Measurements from ENCODE around the gene ZNF554.
"Not testable (repeated sequence)": the region's sequence is repeated elsewhere in the genome, so short reads cannot be mapped to it uniquely, and the experiment has no call there.

The ZNF554 gene

DNA sequence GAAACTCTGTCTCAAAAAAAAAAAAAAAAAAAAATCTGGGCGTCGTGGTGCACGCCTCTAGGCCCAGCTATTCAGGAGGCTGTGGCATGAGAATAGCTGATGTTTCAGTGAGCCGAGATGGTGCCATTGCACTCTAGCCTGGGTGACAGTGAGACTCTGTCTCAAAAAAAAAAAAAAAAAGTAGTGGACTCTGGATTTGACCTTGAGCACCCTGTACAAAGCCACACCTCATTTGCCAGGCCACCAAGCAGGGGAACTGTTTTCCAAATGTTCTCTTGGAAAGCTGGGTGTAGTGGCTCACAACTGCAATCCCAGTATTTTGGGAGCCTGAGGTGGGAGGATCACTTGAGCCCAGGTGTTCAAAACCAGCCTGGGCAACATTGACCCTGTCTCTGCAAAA lies 17.8 kb downstream of the ZNF554 start:
- DNase-seq, result no peak

DNA sequence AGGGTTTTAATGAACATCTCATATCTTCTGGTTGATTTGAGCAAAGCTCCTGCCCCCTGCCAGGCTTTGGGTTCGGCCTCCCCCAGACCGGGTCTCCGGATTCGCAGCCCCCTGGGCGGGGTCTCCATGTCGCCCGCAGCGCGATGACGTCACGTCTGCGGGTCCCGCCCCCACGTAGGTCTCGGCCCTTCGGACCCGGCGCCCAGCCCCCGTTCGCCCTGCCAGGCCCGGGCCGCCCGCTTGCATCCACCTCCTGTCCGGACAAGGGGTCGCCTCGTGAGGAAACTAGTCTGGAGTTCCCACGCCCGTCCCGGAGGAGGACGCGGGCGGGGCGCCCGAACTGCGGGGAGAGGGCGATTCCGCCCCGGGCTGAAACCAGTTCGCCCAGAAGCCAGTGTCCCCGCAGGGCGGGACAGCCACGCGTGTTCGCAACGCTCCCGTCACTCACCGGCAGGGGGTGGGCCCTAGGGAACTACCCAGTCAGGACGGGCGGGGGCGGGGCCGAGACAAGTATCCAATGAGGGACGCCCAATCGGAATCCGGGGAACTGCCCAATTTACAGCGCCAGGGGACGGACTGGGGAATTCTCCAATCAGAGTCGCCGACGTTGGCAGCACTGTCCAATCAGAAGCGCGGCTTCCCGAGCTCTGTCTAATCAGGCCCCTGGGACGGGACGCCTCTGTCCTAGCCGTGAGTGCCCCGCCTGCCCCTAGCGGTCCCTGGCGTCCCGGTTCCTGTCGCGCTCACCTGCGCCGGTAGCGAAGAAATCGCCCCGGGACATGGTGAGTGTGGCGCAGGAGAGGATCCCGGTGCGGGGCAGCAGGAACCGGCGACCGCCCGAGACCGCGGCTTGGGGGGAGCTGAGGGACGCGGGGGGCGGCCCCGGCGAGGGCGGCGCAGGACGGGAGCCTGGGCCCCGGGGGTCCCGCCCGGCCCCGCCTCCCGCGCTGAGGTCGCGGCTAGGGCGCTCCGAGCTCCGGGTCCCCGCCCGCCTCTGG lies 21.4 kb downstream of the ZNF554 start, which contains the start of gene ZNF555:
Gene ZNF555 (plus strand): TSS at position 682 of the 998 bp plus-strand sequence. CDS start 98 bp downstream, at position 780.
- peak; percentile 95 for DNase-seq

DNA sequence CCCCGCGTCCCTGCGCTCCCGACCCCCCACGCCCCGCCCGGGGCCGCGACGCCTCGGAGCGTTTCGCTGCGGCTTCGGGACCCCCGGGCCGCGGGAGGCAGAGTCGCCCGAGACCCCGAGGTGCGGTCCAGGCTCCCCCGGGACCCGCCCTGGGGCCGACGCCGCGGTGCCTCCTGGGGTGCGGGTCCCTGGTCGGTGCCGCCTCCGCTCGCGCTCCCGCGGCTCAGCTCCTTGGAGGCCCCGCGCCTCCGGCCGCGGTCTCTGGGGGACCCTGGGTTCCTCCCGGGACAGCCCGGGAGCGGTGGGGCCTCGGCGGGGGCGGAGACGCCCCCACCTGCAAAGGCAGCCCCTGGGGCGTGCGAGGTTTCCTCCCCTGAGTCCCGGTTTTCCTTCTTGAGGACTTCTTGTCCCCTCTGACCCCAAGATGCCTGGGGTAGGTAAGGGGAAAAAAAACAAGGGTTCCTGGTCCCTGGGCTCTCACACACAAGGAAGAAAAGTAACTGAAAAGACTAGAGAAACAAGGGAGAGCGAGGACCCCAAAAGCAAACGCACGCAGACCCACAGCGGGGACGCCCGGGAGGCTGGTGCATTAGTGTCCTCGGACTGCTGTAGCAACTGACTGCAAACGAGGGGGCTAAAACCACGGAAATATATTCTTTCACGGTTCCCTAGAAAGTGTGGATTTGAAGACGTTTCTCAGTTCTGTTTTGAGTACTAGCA lies 22.3 kb downstream of the ZNF554 start:
- no peak for DNase-seq

DNA sequence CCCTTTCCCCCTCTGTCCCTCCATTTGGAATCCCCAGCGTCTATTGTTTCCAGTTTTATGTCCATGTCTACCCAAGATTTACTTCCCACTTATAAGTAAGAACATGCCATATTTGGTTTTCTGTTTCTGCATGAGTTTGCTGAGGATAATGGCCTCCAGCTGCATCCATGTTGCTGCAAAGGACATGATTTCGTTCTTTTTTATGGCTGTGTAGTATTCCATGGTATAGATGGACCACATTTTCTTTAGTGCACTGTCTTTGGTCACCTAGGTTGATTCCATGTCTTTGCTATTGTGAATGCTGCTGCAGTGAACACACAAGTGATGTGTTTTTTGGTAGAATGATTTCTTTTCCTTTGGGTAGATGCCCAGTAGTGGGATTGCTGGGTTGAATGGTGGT lies 25.4 kb downstream of the ZNF554 start:
- no peak for DNase-seq

DNA sequence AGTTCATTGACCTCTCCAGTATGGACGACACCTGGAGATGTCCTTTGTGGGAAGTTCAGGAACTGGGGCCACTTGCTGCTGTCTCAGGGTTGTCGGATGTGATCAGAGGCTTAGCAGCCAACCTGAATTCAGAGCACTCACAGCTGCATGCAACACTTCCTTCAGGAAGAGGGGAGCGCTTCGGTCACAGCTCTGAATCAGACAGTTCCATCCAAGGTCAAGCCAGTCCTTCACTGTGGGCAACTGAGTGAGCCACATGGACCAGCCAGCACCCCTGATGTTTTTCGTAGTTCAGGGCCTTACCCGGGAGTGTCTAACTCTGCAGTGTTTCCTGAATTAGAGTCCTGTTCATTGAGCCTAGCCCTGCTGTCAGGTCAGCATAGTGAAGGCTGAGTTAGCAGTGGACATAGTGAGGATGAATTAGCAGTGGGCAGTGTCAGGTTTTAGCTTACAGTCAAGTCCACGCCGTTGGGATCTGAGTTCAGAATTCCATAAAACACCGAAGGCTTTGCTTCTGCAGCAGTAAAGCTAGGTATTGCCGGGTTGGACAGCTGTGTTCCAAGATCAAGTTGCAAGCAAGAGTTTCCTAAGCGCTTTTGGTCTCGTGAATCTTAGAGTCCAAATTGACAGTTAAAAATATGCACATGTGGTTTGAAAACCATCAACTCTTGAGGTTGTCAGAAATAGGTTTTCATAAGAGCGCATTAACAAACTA lies 26.7 kb downstream of the ZNF554 start:
- DNase-seq, result no peak

DNA sequence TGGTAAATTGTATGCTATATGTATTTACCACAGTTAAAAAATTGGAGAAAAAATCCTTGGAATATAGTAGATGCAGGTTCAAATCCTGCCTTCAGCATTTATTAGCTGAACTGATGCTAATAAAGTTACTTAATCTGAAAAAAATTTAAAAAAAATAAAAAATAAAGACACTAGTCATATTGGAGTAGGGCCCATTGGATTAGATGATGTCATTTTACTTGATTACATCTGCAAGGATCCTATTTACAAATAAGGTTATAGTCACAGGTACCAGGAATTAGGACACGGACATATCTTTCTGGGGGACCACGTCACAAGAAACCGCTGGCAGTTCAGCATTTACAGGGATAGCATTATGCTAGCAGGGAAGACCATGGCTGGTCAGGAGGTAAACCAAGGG lies 27.8 kb downstream of the ZNF554 start:
- no peak for DNase-seq

DNA sequence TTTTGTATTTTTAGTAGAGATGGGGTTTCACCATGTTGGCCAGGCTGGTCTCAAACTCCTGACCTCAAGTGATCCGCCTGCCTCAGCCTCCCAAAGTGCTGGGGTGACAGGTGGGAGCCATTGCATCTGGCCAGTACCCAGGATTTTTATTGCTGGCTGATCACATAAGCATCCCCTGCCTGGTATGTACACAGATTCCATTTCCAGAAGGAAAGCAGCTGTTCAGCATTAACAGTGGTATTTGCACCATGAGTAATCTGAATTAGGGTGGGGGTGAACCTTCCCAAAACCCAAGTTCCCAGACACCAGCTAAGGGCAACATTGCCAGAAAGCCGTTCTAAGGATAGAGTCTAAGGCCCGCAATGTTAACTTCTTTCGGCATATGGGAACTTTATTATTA lies 28.9 kb downstream of the ZNF554 start:
- no peak for DNase-seq

DNA sequence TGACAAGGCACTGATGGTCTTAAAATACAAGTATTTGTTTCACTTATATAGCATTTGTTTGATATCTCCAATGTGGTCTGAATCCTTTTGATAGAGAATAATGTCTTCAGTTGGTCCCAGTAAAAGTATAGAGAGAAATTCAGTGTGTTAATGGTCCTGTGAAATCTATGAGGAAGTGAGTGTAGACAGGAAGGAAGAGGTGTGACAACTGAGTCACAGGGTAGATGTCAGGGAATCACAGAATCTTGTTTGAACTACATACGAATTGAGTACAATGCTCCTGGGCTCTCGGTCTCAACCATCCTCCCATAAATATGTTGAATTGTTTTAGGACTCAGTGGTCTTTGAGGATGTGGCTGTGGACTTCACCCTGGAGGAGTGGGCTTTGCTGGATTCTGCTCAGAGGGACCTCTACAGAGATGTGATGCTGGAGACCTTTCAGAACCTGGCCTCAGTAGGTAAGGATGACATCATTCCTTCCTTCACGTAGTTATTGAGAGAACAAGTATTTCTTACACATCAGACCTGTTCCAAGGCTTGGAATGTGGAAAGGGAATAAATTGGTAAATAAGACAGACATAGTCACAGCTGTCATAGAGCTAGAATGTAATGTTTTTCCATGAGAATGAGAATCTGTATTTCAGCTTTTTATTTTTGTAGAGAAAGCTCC lies 30.7 kb downstream of the ZNF554 start:
- DNase-seq, result no peak

DNA sequence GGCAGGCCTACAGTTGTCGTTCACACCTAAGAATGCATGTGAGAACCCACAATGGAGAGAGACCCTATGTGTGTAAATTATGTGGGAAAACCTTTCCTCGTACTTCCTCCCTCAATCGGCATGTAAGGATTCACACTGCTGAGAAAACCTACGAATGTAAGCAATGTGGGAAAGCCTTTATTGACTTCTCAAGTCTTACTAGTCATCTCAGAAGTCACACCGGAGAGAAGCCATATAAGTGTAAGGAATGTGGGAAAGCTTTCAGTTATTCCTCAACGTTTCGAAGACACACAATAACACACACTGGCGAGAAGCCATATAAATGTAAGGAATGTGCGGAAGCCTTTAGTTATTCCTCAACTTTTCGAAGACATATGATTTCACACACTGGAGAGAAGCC lies 32.9 kb downstream of the ZNF554 start:
- DNase-seq, result no peak

DNA sequence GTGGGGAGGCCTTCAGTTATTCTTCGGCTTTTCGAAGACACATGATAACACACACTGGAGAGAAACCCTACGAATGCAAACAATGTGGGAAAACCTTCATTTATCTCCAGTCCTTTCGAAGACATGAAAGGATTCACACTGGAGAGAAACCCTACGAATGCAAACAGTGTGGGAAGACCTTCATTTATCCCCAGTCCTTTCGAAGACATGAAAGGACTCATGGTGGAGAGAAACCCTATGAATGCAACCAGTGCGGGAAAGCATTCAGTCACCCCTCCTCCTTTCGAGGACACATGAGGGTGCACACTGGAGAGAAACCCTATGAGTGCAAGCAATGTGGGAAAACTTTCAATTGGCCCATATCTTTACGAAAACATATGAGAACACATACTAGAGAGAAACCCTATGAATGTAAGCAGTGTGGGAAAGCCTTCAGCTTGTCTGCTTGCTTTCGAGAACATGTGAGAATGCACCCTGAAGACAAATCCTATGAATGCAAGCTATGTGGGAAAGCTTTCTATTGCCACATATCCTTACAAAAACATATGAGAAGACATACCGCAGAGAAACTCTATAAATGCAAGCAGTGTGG lies 33.4 kb downstream of the ZNF554 start:
- DNase-seq, result no peak

DNA sequence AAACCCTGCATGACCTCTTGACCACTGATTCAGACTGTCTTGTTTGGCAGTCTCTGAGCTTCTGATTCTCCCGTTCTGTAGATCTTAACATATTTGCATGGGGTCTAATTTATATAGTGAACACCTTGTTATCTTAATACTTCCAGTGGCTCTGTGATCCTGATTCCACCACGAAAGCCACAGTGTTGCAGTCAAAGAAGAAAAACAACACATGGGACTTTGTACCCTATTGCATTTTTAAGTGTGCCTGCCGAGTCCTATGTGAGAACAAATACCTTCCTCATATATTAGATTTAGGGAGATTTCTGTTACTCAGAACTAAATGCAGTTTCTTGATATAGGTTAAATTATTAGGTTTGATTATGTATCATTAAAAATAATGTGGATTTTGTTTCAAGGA lies 35.2 kb downstream of the ZNF554 start:
- DNase-seq, result no peak

DNA sequence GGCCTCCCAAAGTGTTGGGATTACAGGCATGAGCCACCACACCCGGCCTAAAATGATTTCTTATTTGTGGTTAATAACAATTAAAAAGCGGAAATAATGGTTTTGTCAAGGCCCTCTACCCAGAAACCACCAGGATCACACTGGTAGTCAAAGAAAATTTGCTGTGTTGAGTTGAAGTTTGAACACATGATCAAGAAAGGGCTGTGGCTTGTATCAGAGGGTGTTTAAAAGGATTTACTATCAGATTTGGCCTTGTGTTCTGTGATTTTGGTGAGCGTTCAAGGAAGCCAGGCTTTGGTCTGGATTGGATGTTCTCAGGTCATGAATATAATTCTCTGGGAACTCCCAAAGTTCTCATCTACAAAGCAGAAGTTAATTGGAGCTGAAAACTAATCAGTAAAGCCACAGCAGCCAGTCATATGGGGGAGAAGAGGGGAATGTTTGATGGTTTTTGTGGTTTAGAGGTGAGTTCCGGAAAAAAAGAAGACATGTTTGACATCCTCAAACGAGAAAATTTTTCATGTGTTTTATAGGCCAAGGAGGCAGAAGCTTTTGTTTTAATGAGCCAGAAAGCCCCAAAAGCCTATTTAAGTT lies 36.9 kb downstream of the ZNF554 start:
- DNase-seq, result no peak

DNA sequence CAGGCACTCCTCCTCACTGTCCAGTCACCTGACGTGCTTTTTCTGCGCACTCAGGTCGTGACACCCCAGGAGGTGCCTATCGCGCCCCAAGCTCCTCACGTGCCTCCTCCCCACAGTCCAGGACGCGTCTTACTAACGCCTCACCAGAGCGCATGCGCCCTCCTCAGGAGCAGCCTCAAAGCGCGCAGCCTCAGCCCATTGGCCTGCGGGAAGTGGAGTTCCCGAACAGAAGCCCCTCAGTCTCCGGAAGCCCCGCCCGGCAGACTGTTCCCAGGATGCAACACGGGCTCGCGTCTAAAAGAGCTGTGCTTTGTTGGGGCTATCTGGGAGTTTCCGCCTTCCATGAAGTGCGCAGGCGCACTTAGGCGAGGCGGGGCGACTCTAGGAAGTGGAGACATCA lies 39.2 kb downstream of the ZNF554 start:
- no peak for DNase-seq

DNA sequence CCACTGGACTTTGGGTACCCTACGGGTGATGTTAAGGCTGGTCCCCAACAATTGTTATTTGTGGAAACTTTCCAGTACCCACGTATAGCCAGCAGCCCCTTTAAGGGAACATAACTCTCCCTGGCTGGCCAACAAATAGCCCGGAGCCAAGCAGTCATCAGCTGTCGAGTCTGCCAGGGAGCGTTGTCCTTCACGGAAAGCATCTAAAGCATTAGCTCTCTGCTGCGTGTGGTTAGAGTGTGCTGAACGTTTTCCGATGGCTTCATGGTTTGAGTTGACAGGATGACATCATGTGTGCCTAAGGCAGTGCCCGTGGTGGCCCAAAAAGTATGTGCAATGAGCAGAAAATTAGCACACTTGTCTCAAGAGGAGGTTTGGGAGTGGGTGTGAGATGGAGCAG lies 44.1 kb downstream of the ZNF554 start:
- DNase-seq, result no peak

DNA sequence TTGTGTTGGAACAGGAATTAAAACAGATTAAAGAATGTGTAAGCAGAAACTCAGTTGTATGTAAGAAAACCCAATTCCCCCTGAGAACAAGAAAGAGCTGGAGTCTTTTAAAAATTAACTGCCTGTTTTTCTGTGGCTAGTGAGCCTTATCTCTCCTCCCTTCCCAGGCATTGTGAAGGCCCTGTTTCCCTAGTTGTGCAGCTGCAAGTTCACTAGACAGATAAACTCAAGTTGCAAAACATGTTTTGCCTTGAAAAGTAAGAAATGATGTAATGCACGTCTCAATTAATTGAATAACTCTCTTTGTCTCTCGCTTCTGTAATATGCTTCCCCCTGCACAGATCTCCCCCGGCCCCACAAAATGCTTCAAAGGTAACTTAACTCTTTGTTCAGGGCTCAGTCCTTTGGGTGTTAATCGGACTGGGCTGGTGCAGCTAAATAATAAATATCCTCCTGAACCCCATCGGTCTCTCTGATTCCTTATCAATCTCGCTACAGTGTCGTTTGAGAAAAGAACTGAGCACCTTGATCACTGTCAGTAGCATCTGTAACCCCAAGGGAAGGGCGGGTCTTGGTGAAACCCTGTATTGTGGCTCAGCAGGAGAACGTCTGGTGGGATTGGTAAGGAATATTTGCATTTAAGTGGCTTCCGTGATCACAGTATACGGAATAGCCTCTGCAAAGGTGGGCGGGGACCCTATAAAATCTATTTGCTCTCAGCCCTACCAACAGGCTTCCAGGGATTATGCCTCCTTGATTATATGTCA lies 45.8 kb downstream of the ZNF554 start:
- DNase-seq, result no peak

DNA sequence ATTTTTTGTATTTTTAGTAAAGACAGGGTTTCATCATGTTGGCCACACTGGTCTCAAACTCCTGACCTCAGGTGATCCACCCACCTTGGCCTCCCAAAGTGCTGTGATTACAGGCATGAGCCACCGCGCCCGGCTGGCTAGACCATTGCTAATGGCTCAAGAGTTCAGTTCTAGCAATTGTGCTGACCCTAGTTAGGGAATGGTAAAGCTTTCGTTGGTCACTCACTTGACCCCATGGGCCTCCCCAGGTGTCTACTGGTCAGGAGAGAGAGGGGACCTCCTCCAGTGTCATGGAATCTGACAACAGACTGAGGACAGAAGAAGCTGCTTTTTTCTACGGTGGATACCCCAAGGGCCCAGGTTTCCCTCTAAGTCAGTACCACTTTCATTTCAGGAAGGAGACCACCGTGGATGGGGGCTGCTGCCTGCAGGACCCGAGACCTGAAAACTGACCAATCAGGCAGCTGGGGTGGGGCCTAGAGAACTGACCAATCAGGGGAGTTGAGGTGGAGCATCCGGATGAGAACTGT lies 46.9 kb downstream of the ZNF554 start:
- DNase-seq, result no peak

DNA sequence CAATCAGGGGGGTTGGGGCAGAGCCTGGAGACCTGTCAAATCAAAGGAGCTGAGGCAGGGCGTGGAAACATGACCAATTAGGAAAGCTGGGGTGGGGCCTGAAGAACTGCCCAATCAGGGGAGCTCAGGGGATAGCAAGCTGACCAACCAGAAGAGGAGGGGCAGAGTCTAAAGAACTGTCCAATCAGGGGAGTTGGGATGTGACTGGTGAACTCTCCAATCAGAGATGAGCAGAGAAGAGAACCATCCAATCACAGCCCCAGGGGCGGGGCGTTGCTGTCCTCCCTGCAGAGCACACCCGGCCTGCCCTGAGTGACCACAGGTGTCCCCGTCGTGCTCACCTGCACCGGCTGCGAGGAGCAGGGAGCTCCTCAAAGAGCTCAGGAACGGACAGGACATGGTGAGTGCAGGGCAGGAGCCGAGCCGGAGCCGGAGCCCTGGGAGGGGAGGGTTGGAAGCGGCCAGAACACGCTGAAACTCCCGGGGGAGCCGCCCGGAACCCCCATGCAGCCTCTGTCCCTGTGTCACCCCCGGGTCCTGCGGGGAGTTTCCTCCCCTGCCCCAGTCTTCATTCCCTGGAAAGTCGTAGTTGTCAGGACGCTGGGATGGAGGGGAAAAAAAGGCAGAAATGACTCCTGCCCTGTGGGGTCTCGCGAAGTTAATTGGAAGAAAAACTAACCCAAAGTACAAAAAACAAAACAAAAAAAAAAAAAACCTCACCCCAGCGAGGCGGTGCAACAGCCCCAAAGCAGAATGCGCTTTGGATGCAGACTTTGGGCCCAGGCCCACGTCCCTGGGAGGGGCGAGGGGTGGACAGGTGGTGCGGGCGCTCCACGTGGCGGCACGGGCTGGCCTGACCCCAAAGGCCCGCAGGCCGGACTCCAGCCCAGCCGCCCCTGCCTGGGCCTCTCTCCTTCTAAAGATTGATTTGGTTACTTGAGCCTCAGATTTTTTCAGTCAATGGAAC lies 47.6 kb downstream of the ZNF554 start, which contains the start of gene ZNF556:
Gene ZNF556 (plus strand): TSS at position 311 of the 967 bp plus-strand sequence. CDS start 87 bp downstream, at position 398.
- peak; percentile 96 for DNase-seq

DNA sequence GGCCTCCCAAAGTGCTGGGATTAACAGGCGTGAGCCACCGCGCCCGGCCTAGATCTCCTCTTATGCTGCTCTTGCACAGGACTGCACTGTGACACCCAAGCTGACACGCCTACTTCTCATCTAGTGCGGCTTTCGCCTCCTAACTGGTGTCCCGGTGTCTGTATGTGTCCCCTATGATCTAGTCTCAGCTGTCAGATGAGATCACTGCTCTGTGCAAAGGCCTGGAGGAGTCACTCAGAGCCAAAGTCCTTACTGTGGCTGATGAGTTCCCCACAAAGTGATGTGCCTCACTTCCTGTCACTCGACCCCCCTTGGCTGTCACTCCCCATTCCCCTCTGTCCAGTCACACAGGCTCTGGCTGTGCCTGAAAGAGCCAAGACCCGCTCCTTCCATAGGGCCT lies 50.0 kb downstream of the ZNF554 start:
- DNase-seq, result no peak

DNA sequence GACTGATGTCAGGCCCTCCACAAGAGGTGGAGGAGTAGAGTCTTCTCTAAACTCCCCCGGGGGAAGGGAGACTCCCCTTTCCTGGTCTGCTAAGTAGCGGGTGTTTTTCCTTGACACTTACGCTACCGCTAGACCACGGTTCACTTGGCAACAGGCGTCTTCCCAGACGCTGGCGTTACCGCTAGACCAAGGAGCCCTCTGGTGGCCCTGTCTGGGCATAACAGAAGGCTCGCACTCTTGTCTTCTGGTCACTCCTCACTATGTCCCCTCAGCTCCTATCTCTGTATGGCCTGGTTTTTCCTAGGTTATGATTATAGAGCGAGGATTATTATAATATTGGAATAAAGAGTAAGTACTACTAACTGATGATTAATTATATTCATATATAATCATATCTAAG lies 52.5 kb downstream of the ZNF554 start:
- not testable (repeated sequence) for DNase-seq
